Measurements from ENCODE around the gene SLC35G3. TPM values are rescaled to one million over a fixed set of nuclear protein-coding genes. Genes with fewer than 3 reads are reported as not detected.
"Not testable (repeated sequence)": the region's sequence is repeated elsewhere in the genome, so short reads cannot be mapped to it uniquely, and the experiment has no call there.

Gene SLC35G3
- total RNA-seq, 1 experiment from 2014 or later: not detected

DNA sequence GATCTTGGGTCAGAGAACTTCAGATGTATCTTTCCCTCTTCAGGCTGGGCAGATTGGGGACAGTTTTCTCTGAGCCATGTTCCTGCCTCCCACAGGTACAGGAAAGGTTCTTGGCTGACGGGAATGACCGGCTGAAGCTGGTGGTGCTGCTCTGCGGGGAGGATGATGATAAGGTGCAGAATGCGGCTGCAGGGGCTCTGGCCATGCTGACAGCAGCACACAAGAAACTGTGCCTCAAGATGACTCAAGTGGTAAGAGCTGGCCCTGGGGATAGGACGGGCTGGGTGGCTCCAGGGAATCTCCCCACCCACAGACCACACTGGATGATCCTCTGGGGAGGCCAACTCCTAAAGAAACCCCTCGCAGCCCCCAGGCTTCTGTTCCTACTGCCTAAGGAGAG lies 10.9 kb downstream of the SLC35G3 start:
- no peak overlapping the region for H4K91ac ChIP-seq (ENCODE audit: insufficient read length, low read depth, low read length)
- H3K27me3 ChIP-seq (ENCODE audit: insufficient read depth, low read length): no peaks in the 10 kb centered on the region
- H4K20me1 ChIP-seq (ENCODE audit: control insufficient read depth, insufficient read depth, insufficient read length): no peaks in the 10 kb centered on the region
- peaks cover 3% of the 10 kb centered on the region for H3K23me2 ChIP-seq (ENCODE audit: insufficient read length, low read depth, low read length, poor library complexity, severe bottlenecking)
- Mint-ChIP-seq H3K9me3 (peaks cover 2 to 6% of the 10 kb centered on the region in 2 experiments; a peak in 2 of 5 replicates), H3K27ac (no peak overlapping the region), H3K4me3 (no peak overlapping the region), H3K36me3 (ENCODE audit: insufficient read depth in 1 of 3, low read depth in 3 of 3) (no peaks in the 10 kb centered on the region), H3K27me3 (ENCODE audit: low read depth) (peaks cover 12% of the 10 kb centered on the region), H3K4me1 (no peaks in the 10 kb centered on the region)
- H3K27ac ChIP-seq (ENCODE audit: insufficient read length, low read depth, low read length): no peak overlapping the region
- H4K5ac ChIP-seq (ENCODE audit: insufficient read length, low read depth, low read length): no peak overlapping the region
- no peaks in the 10 kb centered on the region for H3K9me3 ChIP-seq (ENCODE audit: control insufficient read depth, low read depth, low read length)
- no peak overlapping the region for H3K23ac ChIP-seq (ENCODE audit: insufficient read length, low read depth, low read length)
- H2BK15ac ChIP-seq (ENCODE audit: low read depth, low read length): no peak overlapping the region
- no peak overlapping the region for H3K4ac ChIP-seq (ENCODE audit: low read depth, low read length)
- no peak for DNase-seq
- H2BK120ac ChIP-seq (ENCODE audit: low read depth, low read length, poor library complexity, severe bottlenecking): no peak overlapping the region
- no peaks in the 10 kb centered on the region for H3K79me1 ChIP-seq (ENCODE audit: insufficient read depth, low read depth, low read length, poor library complexity, severe bottlenecking)
- H2BK20ac ChIP-seq (ENCODE audit: low read depth, low read length, poor library complexity, severe bottlenecking): no peak overlapping the region
- H3K18ac ChIP-seq (ENCODE audit: insufficient read length, low read depth, low read length): no peak overlapping the region
- H2AK5ac ChIP-seq (ENCODE audit: insufficient read length, low read length): no peak overlapping the region
- no peak overlapping the region for H3K4me2 ChIP-seq (ENCODE audit: insufficient read depth, insufficient read length, low read length)
- H3K79me2 ChIP-seq (ENCODE audit: insufficient read depth, low read length): no peaks in the 10 kb centered on the region
- no peaks in the 10 kb centered on the region for H3K4me1 ChIP-seq (ENCODE audit: insufficient read depth, low read length)
- H2BK12ac ChIP-seq (ENCODE audit: insufficient read length, low read depth, low read length): no peak overlapping the region
- H3K56ac ChIP-seq (ENCODE audit: insufficient read length, low read depth, low read length): no peak overlapping the region
- no peak overlapping the region; the same call in 1 of the 2 replicates for H3K14ac ChIP-seq (ENCODE audit: insufficient read depth, low read length)
- H3K9ac ChIP-seq (ENCODE audit: extremely low read depth, insufficient read length, low read length): no peak overlapping the region
- H2BK5ac ChIP-seq (ENCODE audit: insufficient read length, low read length): no peak overlapping the region
- H4K8ac ChIP-seq (replicated peaks; ENCODE audit: insufficient read length, low read depth, low read length): no peak overlapping the region
- no CpG with 5 or more reads among the region's 6 CpGs for WGBS (ENCODE audit: extremely low coverage, insufficient read length, low lambda C conversion rate)
- no peak overlapping the region for H2AFZ ChIP-seq (ENCODE audit: low read length)
- TF ChIP-seq, protein P1, sequence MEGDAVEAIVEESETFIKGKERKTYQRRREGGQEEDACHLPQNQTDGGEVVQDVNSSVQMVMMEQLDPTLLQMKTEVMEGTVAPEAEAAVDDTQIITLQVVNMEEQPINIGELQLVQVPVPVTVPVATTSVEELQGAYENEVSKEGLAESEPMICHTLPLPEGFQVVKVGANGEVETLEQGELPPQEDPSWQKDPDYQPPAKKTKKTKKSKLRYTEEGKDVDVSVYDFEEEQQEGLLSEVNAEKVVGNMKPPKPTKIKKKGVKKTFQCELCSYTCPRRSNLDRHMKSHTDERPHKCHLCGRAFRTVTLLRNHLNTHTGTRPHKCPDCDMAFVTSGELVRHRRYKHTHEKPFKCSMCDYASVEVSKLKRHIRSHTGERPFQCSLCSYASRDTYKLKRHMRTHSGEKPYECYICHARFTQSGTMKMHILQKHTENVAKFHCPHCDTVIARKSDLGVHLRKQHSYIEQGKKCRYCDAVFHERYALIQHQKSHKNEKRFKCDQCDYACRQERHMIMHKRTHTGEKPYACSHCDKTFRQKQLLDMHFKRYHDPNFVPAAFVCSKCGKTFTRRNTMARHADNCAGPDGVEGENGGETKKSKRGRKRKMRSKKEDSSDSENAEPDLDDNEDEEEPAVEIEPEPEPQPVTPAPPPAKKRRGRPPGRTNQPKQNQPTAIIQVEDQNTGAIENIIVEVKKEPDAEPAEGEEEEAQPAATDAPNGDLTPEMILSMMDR (conservative IDR thresholded peaks at IDR 0.05): no peak
- H3T11ph ChIP-seq (ENCODE audit: low read length): no peak overlapping the region

DNA sequence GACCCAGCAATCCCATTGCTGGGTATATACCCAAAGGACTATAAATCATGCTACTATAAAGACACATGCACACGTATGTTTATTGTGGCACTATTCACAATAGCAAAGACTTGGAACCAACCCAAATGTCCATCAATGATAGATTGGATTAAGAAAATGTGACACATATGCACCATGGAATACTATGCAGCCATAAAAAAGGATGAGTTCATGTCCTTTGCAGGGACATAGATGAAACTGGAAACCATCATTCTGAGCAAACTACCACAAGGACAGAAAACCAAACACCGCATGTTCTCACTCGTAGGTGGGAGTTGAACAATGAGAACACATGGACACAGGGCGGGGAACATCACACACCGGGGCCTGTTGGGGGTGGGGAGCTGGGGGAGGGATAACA lies 14.8 kb downstream of the SLC35G3 start:
- not testable (repeated sequence) for H4K5ac ChIP-seq (ENCODE audit: insufficient read length, low read depth, low read length); H4K8ac ChIP-seq (replicated peaks; ENCODE audit: insufficient read length, low read depth, low read length); H2BK120ac ChIP-seq (ENCODE audit: low read depth, low read length, poor library complexity, severe bottlenecking); H3K79me2 ChIP-seq (ENCODE audit: insufficient read depth, low read length); H2BK12ac ChIP-seq (ENCODE audit: insufficient read length, low read depth, low read length); H3K56ac ChIP-seq (ENCODE audit: insufficient read length, low read depth, low read length); H2BK15ac ChIP-seq (ENCODE audit: low read depth, low read length); H3K27me3 ChIP-seq (ENCODE audit: insufficient read depth, low read length); H3K79me1 ChIP-seq (ENCODE audit: insufficient read depth, low read depth, low read length, poor library complexity, severe bottlenecking); H3K4me1 Mint-ChIP-seq; H3K9ac ChIP-seq (ENCODE audit: extremely low read depth, insufficient read length, low read length); H3K36me3 Mint-ChIP-seq (ENCODE audit: insufficient read depth in 1 of 3, low read depth in 3 of 3); H4K91ac ChIP-seq (ENCODE audit: insufficient read length, low read depth, low read length); H2BK20ac ChIP-seq (ENCODE audit: low read depth, low read length, poor library complexity, severe bottlenecking); H4K20me1 ChIP-seq (ENCODE audit: control insufficient read depth, insufficient read depth, insufficient read length); DNase-seq; H3K4me2 ChIP-seq (ENCODE audit: insufficient read depth, insufficient read length, low read length); H3K9me3 Mint-ChIP-seq; H3K23me2 ChIP-seq (ENCODE audit: insufficient read length, low read depth, low read length, poor library complexity, severe bottlenecking); H3K27ac ChIP-seq (ENCODE audit: insufficient read length, low read depth, low read length); H2AK5ac ChIP-seq (ENCODE audit: insufficient read length, low read length); H3K27ac Mint-ChIP-seq; H3K18ac ChIP-seq (ENCODE audit: insufficient read length, low read depth, low read length); H3K4ac ChIP-seq (ENCODE audit: low read depth, low read length); H2BK5ac ChIP-seq (ENCODE audit: insufficient read length, low read length); H3T11ph ChIP-seq (ENCODE audit: low read length); H3K14ac ChIP-seq (ENCODE audit: insufficient read depth, low read length); H3K4me1 ChIP-seq (ENCODE audit: insufficient read depth, low read length); H3K23ac ChIP-seq (ENCODE audit: insufficient read length, low read depth, low read length); H3K9me3 ChIP-seq (ENCODE audit: control insufficient read depth, low read depth, low read length); H3K4me3 Mint-ChIP-seq; H2AFZ ChIP-seq (ENCODE audit: low read length)
- no CpG with 5 or more reads among the region's 5 CpGs for WGBS (ENCODE audit: extremely low coverage, insufficient read length, low lambda C conversion rate)
- H3K27me3 Mint-ChIP-seq (ENCODE audit: low read depth): peaks cover 11% of the 10 kb centered on the region

Data from H9 (cell line).